Kidney epithelial cell (primary cell): ENCODE measurements around the gene MTF2. TPM values are rescaled to one million over a fixed set of nuclear protein-coding genes. Genes with fewer than 3 reads are reported as not detected.

ENCODE experiments used
- DNase-seq: peaks from one replicate; pipeline ENCODE4 v3.0.0-alpha.2; 2010; ENCODE audit warnings: low read depth
- H3K27me3 ChIP-seq: 2 replicates; pipeline ENCODE4 v1.6.0; 2011; ENCODE audit warnings: low read length; ENCODE audit not compliant: control insufficient read depth, insufficient read depth
- H3K36me3 ChIP-seq: 2 replicates; pipeline ENCODE4 v1.5.1; 2011; ENCODE audit warnings: low read length; ENCODE audit not compliant: control insufficient read depth, insufficient read depth
- H3K4me3 ChIP-seq: 2 replicates; pipeline ENCODE4 v1.5.1; 2011; ENCODE audit warnings: low read depth, mild to moderate bottlenecking, control low read depth, low read length
- total RNA-seq: library from RNA; depleted of rRNA; stranded (reverse); fragments of >200 nt; gene quantifications from 2 replicates; pipeline ENCODE4 v1.2.3, GENCODE V29; 2015
- TF ChIP-seq, protein P1 (sequence below): IDR thresholded peaks from 2 replicates; pipeline ENCODE4 v1.5.1; 2011; ENCODE audit warnings: mild to moderate bottlenecking, moderate library complexity, low read length, control low read depth, inconsistent platforms; ENCODE audit not compliant: insufficient read depth, poor library complexity, severe bottlenecking

Gene MTF2
- total RNA-seq, 1 donor from 2014 or later, result 18.1 TPM

GRCh38 chr1:93143136-93143535 is 64.1 kb downstream of the MTF2 start:
- no peaks in the 10 kb centered on the region for H3K36me3 ChIP-seq
- no peak overlapping the region for H3K4me3 ChIP-seq
- no peaks in the 10 kb centered on the region for H3K27me3 ChIP-seq
- DNase-seq, result no peak
- TF ChIP-seq, protein P1, sequence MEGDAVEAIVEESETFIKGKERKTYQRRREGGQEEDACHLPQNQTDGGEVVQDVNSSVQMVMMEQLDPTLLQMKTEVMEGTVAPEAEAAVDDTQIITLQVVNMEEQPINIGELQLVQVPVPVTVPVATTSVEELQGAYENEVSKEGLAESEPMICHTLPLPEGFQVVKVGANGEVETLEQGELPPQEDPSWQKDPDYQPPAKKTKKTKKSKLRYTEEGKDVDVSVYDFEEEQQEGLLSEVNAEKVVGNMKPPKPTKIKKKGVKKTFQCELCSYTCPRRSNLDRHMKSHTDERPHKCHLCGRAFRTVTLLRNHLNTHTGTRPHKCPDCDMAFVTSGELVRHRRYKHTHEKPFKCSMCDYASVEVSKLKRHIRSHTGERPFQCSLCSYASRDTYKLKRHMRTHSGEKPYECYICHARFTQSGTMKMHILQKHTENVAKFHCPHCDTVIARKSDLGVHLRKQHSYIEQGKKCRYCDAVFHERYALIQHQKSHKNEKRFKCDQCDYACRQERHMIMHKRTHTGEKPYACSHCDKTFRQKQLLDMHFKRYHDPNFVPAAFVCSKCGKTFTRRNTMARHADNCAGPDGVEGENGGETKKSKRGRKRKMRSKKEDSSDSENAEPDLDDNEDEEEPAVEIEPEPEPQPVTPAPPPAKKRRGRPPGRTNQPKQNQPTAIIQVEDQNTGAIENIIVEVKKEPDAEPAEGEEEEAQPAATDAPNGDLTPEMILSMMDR, result no peak

DNA sequence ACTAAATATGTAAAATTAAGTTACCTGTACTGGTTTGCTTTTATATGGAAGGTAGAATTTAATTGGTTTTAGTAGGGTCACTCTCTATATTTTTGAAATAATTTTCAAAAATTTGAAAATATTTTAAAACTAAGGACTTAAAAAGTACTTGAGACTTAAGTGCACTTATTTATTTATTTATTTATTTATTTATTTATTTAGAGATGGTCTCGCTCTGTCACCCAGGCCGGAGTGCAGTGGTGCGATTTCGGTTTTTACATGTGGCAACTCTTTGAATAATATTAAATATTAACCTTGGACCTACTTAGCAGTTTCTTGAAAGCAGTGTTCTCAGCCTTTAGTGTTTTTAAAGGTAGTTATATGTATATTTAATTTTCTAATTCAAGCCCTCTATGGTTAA is 64.7 kb downstream of the MTF2 start:
- Histone ChIP-seq H3K36me3 (no peaks in the 10 kb centered on the region), H3K4me3 (no peak overlapping the region), H3K27me3 (no peaks in the 10 kb centered on the region)
- TF ChIP-seq, protein P1, result no peak
- DNase-seq, result no peak

DNA sequence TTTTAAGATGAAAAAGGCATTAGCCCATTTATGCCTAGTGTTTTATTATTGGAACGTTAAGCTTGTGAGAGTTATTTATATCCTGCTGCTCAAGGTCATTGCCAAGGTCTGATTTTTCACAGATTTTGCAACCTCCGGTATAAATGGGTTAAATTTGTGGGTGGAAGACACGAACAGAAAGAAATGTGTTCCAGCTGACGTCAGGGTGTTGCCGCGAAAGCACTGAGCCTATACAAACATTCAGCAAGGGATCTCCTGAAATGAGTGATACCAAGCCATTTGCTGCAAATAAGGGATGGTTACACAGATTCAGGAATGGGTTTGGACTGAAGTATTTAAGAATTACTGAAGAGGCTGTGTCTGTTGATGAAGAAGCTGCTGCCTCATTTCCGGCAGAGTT is 68.9 kb downstream of the MTF2 start:
- H3K4me3 ChIP-seq, result no peak overlapping the region
- no peaks in the 10 kb centered on the region for H3K27me3 ChIP-seq
- TF ChIP-seq, protein P1, result no peak

DNA sequence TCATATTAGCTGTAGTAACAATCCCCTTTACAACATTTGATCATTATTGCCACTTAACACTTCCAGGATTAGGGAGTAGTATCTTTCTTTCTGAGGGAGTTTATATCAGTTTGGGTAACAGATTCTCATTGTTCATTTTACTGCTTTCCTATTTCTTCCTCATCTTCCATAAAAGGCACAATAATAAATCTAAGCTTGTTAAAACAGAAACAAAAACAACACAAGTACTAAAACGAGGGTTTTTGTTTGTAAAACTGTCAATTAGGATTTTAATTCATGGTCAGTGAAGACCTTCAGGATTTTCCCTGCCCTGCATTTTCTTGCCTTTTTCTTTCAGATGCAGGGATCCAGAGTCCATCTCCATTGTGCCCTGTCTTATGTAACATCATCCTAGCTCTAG is 71.6 kb downstream of the MTF2 start:
- no peaks in the 10 kb centered on the region for H3K27me3 ChIP-seq
- no peak for DNase-seq
- TF ChIP-seq, protein P1, result no peak
- no peak overlapping the region for H3K4me3 ChIP-seq
- H3K36me3 ChIP-seq, result no peaks in the 10 kb centered on the region

More for the DNA sequence above, 68.9 kb downstream of the MTF2 start:
- no peaks in the 10 kb centered on the region for H3K36me3 ChIP-seq
- DNase-seq, result no peak

DNA sequence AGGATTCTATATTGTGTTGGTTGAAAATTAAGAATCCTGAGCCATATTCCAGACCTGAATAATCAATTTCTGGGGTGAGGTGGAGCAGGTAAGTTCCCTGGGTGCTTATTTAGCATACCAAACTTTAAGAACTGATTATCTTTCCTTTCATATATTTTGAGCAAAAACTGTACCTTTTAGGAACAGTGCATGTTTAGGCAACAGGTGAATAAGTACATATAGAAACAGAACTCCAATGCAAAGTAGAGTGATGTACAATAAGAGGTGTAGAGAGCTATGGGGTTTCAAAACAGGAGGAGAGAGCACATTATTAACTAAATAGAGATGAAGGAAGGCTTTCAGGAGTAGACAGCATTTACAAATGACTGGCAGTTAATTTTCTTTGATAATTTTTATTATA is 72.4 kb downstream of the MTF2 start:
- TF ChIP-seq, protein P1, result no peak
- no peak overlapping the region for H3K4me3 ChIP-seq
- no peaks in the 10 kb centered on the region for H3K36me3 ChIP-seq
- H3K27me3 ChIP-seq, result no peaks in the 10 kb centered on the region
- no peak for DNase-seq

DNA sequence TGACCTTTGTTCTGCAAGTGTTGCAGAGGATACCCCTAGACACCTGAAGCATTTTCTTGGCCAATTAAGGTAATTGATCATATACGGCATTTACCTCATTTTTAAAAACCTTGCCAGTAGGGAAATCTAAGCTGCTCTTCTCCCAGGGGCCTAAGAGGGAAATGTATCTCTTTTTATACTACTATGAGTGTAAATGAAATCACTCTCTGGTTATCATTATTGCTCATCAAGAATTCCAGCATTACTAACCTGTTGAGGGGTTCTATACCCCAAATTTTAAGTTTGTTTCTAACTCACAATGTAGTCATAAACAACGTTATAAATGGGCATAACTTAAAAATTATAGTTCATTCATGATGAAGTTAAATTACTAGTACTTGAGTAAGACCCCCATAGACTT is 73.8 kb downstream of the MTF2 start:
- TF ChIP-seq, protein P1, result no peak
- no peaks in the 10 kb centered on the region for H3K27me3 ChIP-seq
- no peak overlapping the region for H3K4me3 ChIP-seq
- no peaks in the 10 kb centered on the region for H3K36me3 ChIP-seq
- no peak for DNase-seq
